ENCODE data around the gene FAM168B. TPM values are rescaled to one million over a fixed set of nuclear protein-coding genes. Genes with fewer than 3 reads are reported as not detected.

FAM168B gene
- total RNA-seq, 1 donor from 2014 or later, result 64.3 TPM

DNA sequence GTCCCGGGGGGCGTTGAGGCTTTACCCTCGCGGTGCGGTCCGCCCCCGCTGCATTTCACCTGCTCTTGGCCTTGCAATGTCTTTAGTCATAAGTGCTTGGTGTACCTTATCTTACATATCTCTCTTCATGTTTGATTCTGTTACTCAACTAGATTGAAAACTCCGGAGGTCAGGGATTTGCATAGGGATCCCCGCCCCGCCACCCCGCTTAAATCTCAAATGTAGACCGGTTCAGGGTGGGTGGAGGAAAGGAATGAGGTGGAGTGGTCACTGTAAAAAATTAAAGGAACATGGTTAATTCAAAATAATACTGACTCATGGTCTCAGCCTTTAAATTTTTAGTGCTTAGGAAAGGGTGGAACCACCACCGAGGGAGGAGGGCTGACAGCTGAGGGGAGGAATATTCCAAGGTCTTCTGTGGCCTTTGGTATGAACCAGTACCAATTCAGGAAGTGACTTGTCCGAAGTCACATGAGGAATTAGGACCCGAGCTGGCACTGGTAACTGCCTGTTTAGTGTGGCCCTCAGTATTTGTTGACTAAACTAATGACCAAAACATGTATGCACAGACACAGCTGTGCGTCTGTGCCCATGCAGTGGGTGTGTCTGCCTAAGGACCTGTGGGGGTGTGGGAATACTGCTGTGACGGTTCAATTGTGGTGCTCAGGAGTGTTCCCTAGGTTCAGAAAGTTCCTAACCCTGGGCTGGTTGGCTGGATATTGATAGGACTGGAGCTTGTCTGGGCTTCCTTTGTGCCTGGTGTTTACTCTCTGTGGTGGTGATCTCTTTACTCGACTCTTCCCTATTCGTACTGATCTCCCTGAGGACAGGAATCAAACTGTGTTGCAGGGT is 12.9 kb upstream of the FAM168B start:
- H3K27ac ChIP-seq, result peak overlapping the region; percentile 85 to 86
- no peaks in the 10 kb centered on the region for H3K9me3 ChIP-seq
- peaks cover 0 to 14% of the 10 kb centered on the region in 2 donors for H3K4me1 ChIP-seq
- no peaks in the 10 kb centered on the region for H3K36me3 ChIP-seq
- DNase-seq (ENCODE audit: low spot score in 2 of 2), result peak in 1 of 2 donors; percentile 68
- H3K27me3 ChIP-seq, result no peaks in the 10 kb centered on the region
- H3K4me3 ChIP-seq, result peak overlapping the region; percentile 83 to 97
- TF ChIP-seq, protein P1, sequence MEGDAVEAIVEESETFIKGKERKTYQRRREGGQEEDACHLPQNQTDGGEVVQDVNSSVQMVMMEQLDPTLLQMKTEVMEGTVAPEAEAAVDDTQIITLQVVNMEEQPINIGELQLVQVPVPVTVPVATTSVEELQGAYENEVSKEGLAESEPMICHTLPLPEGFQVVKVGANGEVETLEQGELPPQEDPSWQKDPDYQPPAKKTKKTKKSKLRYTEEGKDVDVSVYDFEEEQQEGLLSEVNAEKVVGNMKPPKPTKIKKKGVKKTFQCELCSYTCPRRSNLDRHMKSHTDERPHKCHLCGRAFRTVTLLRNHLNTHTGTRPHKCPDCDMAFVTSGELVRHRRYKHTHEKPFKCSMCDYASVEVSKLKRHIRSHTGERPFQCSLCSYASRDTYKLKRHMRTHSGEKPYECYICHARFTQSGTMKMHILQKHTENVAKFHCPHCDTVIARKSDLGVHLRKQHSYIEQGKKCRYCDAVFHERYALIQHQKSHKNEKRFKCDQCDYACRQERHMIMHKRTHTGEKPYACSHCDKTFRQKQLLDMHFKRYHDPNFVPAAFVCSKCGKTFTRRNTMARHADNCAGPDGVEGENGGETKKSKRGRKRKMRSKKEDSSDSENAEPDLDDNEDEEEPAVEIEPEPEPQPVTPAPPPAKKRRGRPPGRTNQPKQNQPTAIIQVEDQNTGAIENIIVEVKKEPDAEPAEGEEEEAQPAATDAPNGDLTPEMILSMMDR (IDR thresholded peaks at IDR 0.05), result no peak
- intact Hi-C loops (cut with DNase I), result loop anchor here (1.0 to 5.0 kb wide), 3 partner anchors 13 to 764 kb away; partner anchors contain the start of genes FAM168B, IMP4 and MZT2A

DNA sequence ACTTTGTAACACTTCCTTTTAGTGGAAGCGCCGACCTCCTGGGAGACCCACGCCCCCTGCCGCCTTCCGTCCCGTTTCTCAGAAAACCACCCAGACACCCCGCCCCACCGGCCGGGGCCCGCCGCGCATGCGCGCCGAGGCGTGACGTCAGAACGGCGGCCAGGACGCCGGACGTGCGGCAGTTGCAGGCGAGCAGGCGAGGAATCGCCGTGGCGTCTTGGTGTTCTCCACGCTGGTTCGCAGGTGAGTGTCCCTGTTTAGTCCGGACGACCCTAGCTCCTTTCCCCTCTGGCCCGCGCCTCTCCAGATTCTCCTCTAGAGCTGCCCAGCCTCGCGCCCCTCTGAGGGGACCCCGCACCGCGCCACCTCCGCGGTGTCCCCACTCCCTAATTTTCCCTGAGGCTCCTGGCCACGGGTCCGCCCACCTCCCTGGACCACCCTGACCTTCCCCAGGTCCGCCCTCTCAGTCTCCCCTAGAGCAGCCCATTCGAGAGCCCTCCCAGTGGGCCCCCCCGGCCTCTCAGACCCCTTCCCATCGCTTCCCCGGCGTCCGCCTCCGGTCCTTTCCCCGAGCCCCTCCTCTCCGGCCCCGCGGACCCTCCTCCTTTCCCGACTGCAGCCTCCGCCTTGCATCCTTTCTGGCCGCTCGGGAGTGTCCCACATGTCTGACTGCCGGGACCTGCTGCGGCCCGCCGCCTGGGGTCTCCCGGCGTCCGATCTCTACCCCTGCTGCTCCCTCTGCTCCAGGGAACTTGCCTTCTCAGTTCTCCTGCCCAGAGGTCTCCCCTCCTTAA is 12.1 kb upstream of the FAM168B start, which contains the start of gene PLEKHB2:
TSS of gene PLEKHB2 (plus strand) at position 181 of the 794 bp plus-strand sequence. CDS start 15,606 bp downstream, outside the sequence.
- H3K27ac ChIP-seq, result peak within 1 kb of the TSS; percentile 85 to 86
- no peaks in the 10 kb centered on the region for H3K36me3 ChIP-seq
- H3K27me3 ChIP-seq, result no peaks in the 10 kb centered on the region
- H3K4me3 ChIP-seq, result peak within 1 kb of the TSS; percentile 83 to 97
- peaks cover 0 to 14% of the 10 kb centered on the region in 2 donors for H3K4me1 ChIP-seq
- TF ChIP-seq, protein P1 (IDR thresholded peaks at IDR 0.05), result peak in 1 of 3 experiments; percentile 13
- DNase-seq (ENCODE audit: low spot score in 2 of 2), result peak; percentile 64 to 96
- H3K9me3 ChIP-seq, result no peaks in the 10 kb centered on the region
- intact Hi-C loops (cut with DNase I), result loop anchor here (1.0 to 5.0 kb wide), 3 partner anchors 12 to 763 kb away; partner anchors contain the start of genes FAM168B, IMP4 and MZT2A

DNA sequence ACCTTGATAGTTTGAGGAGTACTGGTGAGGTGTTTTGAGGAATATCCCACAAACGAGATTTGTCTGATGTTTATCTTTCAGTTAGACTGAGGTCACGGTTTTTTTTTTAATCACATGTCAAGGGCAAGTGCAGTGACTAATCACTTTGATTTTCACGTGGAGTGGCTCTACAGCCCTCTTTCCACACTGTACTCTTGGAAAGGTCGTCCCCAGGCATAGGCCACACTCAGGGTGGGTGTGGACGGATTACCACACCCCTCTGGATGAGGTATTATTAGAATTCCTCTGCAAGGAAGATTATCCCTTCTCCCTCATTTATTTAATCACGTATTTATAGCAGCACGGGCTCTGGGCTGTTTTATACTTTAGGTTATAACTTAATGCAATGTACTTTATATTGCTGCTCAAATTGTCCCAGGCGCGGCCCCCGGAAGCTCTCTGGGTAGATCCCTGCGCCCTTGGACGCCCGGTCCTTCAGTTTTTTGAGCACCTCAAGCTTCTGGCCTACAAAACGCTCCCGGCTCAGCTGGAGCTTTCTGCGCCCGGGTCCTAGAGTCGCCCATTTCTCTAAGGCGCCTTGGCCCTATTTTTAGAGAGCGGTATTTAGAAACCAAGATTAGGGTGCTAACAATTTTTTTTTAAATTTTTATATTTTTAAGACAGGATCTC is 11.4 kb upstream of the FAM168B start:
- Histone ChIP-seq H3K4me1 (peaks cover 0 to 14% of the 10 kb centered on the region in 2 donors), H3K27me3 (no peaks in the 10 kb centered on the region), H3K4me3 (peak overlapping the region; percentile 83 to 97), H3K27ac (peak overlapping the region; percentile 85 to 86), H3K36me3 (no peaks in the 10 kb centered on the region), H3K9me3 (no peaks in the 10 kb centered on the region)
- DNase-seq (ENCODE audit: low spot score in 2 of 2), result peak in 1 of 2 donors; percentile 83
- intact Hi-C loops (cut with DNase I), result loop anchor here (1.0 to 5.0 kb wide), 3 partner anchors 11 to 762 kb away; partner anchors contain the start of genes FAM168B, IMP4 and MZT2A
- TF ChIP-seq, protein P1 (IDR thresholded peaks at IDR 0.05), result no peak

DNA sequence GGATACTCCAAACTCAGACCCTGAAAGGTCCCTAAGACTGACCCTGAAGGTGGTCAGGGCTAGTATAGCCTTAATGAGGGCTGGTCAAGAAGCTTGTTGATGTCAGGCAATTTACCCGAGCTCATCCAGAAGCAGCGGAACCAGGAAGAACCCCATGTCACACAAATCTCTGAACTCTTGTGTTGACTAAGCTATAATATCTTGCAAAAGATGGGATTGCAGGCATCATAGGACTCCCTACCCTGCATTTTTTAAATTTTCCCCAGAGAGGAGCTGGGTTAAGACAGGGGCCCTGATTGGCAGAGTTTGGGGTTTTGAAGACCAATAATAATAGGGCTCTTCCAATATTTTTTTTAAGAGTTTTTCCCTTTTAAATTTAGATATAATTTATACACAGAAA is 9.9 kb upstream of the FAM168B start:
- intact Hi-C loops (cut with DNase I), result no loop called here
- TF ChIP-seq, protein P1 (IDR thresholded peaks at IDR 0.05), result no peak
- H3K4me1 ChIP-seq, result peaks cover 0 to 14% of the 10 kb centered on the region in 2 donors
- H3K27ac ChIP-seq, result peak overlapping the region in 1 of 2 donors; percentile 23
- DNase-seq (ENCODE audit: low spot score in 2 of 2), result no peak
- H3K9me3 ChIP-seq, result no peaks in the 10 kb centered on the region
- no peaks in the 10 kb centered on the region for H3K27me3 ChIP-seq
- H3K4me3 ChIP-seq, result no peak overlapping the region
- no peaks in the 10 kb centered on the region for H3K36me3 ChIP-seq

Data from ascending aorta (tissue), 2 donors.